GM15510 (cell line): ENCODE measurements around the gene MEIS1.

Experiments used
- POLR2A ChIP-seq: IDR thresholded peaks from 3 replicates; pipeline ENCODE4 v1.6.1; 2011; ENCODE audit warnings: borderline replicate concordance; ENCODE audit not compliant: insufficient read length; ENCODE audit errors: extremely low read depth

Gene MEIS1

DNA sequence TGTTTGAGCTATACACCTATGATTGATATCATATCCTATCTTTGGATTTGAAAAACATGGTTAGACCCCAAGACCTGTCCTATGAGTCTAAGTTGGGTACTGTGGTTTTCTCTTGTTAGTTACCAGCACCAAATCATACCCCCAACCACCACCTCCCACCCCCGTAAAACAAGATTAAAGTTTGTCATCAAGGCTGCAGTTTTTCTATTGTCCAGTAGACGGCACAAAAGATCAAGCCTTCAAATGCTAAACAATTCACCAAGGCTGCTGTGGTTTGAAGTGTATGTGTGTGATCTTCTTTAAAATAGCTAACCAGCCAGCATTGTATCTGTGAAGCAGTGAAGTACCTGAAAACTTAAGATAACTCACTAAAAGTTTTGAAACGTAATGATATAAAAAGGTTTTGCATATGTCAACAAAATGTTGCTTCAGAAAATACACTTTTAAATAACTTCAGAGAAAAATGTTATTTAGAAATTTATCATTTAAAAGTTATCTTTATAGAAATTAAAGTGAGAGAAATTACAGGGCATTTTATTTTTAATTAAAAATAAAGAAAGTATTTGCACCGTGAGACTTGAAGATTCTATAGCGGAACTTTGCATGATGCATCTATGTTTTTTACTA lies 5.8 kb upstream of the MEIS1 start:
- TF ChIP-seq POLR2A, result no peak

DNA sequence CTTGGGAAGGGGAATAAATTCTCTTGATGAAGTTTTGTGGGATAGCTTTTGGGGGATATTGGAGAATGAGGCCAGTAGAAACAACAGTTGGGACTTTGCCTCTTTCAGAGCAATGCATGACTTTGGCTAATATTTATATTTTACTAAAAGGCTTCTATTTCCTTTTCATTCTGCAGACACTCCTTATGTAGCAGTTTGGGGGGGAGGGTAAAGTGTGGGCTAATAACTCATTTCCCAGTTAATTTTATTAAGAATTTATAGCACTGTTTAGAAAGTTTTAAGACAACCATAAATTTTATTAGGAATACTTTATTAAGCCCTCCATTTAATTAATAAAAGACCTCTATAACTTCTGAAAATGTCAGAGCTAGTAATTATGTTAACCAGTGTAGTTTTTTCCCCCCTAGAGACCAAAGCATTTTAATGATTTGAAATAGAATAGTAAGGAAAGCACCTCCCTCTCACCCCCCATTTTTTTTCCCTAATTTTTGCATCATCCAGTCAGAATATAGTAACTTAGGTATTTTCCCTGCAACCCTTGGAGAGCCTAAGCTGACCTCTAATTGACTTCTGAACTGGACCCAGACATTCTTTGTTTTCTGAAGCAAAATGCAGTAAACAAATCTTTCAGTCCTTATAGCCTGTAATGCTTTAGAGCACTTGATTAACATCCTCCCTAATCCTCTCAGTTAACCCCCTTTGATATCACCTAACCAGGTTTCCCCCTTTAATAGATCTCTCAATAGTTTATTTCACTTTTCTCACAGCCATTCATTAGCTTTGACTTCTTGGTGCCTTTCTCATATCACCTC lies 5.0 kb upstream of the MEIS1 start:
- TF ChIP-seq POLR2A, result no peak

DNA sequence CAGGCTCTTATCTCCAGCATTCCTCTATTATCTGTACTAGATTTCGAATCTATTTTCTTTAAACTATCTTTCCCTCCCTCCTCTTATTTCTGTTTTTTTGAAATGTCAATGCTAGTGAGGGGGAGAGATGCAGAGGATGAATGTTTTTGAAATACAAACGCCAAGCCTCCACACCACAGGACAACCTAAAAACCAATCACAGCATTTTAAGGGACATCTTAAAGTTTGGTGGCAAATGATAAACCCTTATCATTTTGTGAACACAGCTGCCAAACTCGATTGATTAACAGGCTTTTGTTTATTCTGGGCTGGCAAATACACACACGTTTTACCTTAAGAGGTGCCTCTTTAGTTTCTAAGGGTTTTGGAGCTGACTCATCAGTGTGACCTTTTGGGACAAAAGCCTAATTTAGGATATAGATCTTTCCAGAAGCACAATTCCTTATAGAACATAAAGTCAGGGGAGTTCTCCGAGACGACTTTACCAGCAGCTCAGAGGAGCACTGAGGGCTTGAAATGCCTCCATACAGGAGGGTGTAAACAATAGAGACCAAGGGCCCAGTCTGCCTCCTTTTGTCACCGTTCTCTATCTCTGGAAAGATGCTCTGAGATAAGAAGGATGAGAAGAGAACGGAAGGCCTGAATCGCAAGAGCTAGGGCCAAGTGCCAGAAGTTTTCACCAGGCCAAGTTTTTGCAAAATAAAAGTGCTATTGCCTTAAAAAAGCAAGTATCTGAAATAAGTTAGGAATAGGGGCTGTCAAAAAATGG lies 4.2 kb upstream of the MEIS1 start:
- no peak for TF ChIP-seq POLR2A

DNA sequence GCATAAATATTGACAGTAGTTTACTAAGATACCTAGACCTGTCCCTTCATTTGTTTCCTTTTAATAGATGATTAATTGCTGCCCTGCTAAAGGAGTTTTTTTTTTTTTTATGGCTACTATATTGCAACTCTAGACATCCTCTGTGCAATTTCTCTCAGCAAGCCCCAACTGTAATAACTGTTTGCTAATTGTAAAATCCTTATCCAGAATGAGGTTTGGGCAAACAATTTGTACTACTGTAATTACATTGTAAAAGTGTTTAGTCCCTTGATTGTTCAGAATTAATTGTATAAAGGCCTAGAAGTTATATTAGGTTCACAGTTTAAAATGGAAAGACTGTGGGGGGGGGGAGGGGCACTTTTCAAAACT lies 3.7 kb upstream of the MEIS1 start:
- TF ChIP-seq POLR2A, result no peak

DNA sequence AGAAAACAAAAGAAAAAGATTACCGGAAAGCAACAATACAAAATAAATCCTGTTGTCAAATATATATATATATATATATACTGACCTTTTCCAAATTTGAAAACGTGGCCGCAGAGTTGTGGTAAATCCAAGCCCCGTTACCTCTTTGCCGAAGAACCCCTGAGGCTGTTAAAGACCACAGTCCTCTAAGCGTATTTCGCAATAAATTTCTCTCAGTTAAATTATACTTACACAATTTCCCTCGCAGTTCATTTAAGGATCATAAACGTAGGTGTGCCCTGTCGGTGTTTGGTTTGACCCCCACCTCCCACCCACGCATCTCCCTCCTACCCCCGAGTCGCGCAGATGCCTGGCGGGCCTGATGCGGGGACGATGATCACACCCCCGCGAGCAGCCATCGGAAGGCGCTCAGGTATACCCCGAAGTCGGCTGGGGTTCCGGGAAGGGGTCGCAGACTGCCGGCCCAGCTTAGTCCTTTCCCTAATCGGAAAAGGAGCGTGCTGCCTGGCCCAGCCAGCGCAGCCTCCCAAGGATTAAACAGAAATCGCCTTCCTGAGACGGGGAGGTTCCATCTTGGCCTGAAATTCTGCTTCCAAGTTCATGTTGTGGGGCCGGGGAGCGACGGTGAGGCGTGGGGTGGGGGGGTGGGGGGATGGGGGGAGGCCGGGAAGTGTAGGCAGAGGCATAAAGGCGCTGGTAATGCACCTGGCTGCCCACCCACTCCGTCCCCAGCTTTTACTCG lies 2.9 kb upstream of the MEIS1 start:
- TF ChIP-seq POLR2A, result no peak

DNA sequence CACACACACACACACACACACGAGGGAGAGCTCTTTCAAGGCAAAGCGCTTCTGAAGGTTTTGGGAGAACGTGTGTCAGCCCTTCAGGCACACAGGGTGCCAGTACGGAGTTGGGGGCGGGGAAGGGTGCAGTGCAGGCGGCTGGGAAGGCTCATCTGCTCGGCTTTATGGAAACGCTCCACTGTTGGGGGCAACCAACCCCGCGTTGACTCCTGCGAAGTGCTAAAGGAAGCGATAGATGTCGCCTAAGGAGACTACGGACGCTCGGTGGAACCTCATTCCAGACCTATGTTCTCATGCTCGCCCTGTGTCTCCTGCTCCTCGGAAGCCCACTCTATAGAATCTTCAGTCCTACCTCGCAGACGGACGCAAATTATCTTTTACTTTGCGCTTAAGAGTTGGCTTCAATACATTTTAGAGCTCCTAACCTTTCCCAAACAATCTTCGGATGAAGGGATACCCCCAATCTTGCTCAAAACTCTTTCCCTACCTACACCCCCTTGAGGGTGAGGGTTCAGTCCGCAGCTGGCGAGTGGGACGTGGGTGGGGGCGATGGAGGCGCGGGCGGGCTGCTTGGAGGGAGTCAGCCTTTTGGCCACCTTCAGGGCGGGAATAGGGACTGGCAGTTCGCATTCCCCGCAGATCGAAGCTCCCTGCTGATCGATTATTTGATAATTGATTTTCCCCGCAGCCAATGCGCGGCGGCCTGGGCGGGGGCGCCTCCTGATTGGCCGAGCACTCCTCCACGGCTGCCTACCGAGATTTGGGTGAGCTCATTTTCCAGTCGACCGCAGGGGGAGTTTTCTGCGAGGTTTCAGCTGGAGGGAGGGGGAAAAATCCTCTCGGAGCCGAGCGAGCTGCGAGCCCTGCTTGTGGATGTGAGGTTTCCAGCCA lies 1.9 kb upstream of the MEIS1 start:
- no peak for TF ChIP-seq POLR2A

DNA sequence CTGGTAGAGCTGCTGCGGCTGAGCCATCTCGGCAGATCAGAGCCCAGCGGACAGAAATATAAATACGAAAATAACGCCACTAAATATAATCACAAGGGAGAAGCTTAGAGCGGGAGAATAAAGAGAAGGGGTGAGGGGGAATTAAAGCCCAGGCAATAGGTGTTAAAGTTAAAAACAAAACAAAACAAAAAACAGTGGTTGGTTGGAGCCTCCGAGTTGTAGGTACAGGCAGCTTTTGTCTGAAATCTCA lies 1.3 kb upstream of the MEIS1 start:
- no peak for TF ChIP-seq POLR2A

DNA sequence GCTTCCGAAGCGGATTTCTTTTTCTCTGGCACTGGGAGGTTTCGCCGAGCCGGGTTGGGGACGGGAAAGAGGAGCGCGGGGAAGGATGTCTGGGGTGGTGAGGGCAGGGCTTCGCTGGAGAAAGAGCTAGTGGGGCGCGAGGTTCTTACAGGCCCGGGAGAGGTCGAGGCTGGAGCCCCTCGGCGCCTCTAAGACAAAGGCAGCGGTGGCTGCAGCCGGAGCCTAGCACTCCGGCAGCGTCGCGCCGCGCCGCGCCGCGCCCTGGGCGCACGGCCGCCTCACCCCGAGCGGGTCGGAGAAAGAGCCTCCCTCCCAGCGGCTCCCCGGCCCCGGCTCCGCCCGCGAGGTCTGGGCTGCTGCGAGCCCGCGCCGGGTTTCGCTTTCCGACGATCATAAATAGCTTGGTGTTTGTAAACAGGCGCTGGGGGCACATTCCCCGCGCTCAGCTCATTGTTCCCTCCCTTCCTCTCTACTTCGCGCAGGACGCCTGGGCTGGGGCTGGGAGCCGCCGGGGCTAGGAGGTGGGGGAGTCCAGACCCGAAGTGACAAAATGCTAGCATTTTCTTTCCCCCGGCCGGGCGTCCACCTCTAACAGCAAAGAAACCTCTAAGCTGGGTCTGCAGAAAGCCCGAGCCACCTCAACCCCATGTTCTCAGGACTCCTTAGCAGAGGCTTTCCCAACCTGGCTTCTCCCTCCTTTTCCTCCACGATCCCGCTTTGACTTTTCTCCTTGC lies 813 bp upstream of the MEIS1 start:
- TF ChIP-seq POLR2A, result no peak

DNA sequence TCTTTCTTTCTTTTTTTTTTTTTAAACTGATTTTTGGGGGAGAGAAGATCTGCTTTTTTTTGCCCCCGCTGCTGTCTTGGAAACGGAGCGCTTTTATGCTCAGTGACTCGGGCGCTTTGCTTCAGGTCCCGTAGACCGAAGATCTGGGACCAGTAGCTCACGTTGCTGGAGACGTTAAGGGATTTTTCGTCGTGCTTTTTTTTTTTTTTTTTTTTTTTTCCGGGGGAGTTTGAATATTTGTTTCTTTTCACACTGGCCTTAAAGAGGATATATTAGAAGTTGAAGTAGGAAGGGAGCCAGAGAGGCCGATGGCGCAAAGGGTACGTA lies 587 bp downstream of the MEIS1 start:
- TF ChIP-seq POLR2A, result no peak

DNA sequence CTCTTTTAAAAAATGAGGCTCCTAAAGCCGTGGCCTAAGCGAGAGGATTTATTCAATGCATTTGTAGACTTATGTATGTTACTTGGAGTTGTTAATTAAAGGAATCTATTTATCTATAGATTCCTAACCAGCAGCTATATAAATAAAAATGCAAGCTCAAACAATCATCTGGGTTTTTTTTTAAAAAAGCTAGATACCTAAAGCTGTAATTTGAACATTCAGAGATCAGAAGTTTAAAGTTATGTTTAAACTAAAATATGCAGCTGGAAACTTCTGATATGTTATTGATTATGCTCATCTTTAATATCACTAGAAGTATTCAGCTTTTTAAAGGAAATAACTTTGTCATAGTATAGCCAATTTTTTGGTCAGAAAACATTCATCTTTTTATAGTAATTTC lies 1.0 kb downstream of the MEIS1 start:
- TF ChIP-seq POLR2A, result no peak

DNA sequence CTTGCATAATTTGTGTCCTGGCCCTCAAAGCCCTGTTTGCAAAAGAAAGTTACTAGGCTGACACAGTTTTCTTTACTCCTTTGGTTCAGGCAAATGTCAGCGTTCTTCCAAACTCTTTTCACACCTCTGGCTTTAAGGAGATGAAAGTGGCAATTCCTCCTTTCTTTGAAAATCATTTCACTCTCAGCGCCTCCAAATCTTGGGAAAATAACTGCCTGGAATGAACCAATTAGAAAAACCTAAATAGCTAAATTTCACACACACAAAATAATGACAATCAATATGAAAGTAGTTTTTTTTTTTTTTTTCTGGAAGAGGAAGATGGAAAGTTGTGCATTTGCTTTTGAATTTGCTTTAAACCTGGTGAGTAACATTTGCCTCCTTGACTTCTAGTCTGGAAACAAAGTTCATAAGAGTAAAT lies 1.7 kb downstream of the MEIS1 start:
- TF ChIP-seq POLR2A, result no peak

DNA sequence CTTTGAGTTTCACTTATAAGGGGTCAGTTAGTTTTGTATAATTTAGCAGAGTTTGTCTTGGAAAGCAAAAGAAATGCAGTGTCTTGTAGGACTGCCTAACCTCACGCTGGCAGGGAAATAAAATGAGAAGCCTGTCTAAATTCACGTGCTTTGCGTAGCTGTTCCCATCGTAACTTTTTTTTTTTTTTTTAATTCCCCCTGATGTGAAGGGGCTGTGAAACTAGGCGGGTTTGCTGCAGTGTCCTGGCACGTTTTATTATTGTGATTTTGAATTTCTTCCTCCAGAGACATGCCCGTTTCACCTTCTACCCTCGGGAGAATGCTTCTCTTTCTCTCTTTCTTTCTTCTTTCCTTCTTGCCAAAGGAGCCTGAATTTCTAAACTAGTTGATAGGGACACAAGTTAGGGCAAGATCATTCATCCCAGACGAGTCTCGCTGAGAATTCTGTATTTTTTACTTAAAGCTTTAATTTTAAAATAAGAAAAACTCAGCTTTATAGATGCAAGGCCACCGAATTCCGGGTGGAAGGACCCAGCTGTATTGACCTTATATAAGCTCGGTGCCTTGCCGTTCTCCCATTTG lies 2.3 kb downstream of the MEIS1 start:
- TF ChIP-seq POLR2A, result no peak

DNA sequence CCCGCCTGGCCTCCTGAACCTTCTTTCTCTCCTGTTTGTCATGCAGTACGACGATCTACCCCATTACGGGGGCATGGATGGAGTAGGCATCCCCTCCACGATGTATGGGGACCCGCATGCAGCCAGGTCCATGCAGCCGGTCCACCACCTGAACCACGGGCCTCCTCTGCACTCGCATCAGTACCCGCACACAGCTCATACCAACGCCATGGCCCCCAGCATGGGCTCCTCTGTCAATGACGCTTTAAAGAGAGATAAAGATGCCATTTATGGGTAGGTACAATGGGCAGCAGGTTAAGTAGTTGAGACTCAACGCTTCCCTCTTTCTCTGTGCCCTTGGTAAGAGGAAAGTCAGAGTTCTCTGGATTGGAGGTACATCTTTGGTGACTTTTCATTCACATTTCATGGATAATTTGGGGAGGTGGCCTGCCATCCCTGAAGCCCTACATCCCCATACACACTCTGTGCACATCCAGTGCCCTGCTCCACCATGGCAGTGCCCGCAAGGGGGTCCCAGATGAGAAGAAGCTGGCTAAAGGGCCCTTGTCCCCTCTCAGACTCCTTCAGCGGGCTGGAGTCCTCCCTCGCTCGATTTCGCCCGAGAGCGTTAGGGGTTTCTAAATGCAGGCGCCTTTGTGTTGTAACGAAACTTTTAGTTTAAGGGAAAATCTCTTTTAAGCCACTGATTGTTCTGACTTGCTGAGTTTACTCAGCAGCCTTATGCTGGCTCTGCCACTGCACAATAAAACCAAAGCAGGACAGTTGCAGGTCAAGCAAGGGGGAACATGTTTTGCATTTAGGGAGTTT lies 3.0 kb downstream of the MEIS1 start:
- no peak for TF ChIP-seq POLR2A
